GM19238 (cell line): ENCODE results near the gene GAS2L3.

Source experiments
- DNase-seq: peaks from one replicate; pipeline ENCODE4 v3.0.0; 2011; ENCODE audit warnings: low spot score; ENCODE audit not compliant: insufficient read length

Gene GAS2L3

GRCh38 chr12:100656856-100657255 lies 83.4 kb downstream of the GAS2L3 start:
- DNase-seq = no peak

- no peak for DNase-seq
Observed at GRCh38 chr12:100661300-100661951, 87.9 kb downstream of the GAS2L3 start.

GRCh38 chr12:100666588-100666987 lies 93.1 kb downstream of the GAS2L3 start:
- DNase-seq = no peak

- peak; percentile 47 for DNase-seq
Observed at GRCh38 chr12:100668945-100669536, 95.6 kb downstream of the GAS2L3 start.

DNA sequence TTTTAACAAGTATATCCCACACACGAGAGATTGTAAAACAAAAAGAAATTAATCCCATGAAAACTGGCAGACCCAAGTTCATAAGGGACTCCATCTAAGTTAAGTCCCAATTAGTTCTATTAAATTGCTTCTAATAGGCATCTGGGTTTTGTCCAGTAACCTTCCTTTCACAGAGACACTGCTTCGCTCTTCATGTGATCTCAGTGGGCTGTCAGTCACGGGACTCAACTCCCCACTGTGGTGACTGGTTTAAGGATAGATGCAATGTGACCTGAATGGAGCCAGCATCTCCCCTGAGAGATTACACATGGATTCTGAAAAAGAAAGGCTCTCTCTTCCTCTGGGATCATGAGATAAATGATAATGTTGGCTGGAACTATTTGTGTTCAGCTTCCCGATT lies 96.4 kb downstream of the GAS2L3 start:
- no peak for DNase-seq

GRCh38 chr12:100671396-100672074 lies 98.1 kb downstream of the GAS2L3 start:
- DNase-seq = no peak

GRCh38 chr12:100672075-100672592 lies 98.7 kb downstream of the GAS2L3 start:
- DNase-seq = peak; percentile 32

DNA sequence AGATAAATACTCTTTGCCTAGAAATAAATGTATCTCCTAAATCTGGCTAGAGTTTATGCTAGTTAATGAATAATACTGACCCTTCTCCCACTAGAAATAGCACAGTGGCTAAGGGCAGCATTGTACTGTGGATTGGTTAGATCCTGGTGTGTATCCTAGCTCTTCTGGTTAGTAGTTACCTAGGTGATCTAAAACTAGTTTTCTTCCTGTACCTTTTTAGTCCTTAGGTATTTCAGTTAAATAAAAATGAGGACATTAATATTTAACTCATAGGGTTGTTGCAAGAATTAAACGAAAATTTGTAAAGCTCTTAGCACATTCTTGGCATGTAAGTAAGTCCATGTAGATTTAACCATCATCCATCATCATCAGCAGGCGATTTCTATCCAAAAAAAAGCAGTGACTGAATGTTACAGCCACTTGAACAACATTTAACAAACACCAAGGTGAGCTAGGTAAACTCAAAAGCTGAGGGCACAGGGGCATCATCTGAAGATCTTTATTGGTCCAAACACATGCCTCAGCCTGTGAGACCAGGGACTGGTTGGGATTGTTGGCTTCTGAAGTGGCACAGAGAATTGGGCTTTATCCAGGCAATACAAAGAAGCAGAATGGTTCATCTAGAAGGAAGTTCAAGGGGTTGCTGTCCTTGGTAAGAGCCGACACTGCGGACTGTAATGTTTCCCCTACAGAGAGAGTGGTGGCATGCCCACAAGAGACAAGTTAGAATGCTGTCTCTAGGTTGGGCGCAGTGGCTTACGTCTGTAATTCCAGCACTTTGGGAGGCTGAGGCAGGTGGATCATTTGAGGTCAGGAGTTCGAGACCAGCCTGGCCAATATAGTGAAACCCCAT lies 100.8 kb downstream of the GAS2L3 start:
- no peak for DNase-seq
